Transverse colon (tissue), 3 donors: ENCODE data around the gene COL9A1.

Source experiments
- CTCF ChIP-seq, 5 experiments: fragments of 200-600 bp in 3 of 5; fragments of 450-650 bp in 2 of 5; sonication (generic) in 3 of 5; IDR thresholded peaks; 1 replicate in 2 of 5; 2 replicates in 3 of 5; pipeline ENCODE4 v1.5.1; 2016 to 2017; ENCODE audit warnings: antibody characterized with exemption in 5 of 5, inconsistent platforms in 3 of 5, mild to moderate bottlenecking in 2 of 5, moderate library complexity in 1 of 5
- POLR2A ChIP-seq: fragments of 450-650 bp; IDR thresholded peaks from one replicate; pipeline ENCODE4 v1.6.1; 2016; ENCODE audit warnings: antibody characterized with exemption, mild to moderate bottlenecking, moderate library complexity

DNA sequence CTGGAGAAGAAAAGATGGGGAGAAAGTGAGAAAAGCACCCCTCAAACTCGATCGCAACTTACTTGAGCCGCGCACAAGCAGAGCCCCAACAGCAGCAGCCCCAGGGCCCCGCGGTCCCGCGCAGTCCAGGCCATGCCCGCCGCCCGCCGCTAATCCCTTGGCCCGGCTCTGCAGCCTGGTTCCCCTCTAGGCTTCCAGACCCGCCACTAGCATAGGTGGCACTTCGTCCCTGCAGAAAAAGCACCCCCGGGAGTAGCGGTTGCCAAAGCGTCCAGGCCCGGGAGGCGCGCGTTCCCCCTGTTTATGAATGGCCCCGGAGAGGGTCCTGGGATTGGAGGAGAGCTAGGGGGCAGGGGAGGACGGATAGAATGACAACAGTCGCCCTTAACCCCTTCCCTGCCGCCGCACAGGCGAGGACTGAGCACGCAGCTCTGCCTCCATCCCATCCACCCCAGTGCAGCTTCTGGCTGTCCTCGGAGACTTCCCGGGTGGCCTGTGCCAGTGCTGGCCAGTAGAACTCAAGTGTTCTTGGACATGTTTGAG is 19.9 kb downstream of the COL9A1 start:
- TF ChIP-seq CTCF (IDR thresholded peaks at IDR 0.05) (no peak), POLR2A (no peak)
